NCI-H1092 treated with DMSO at 0.1 percent for 48 hours (cell line): ENCODE data around the gene LHX2.

Experiments
- DNase-seq: peaks from one replicate; lab custom pipeline; 2025; lab: John Stamatoyannopoulos, UW

Gene LHX2

DNA sequence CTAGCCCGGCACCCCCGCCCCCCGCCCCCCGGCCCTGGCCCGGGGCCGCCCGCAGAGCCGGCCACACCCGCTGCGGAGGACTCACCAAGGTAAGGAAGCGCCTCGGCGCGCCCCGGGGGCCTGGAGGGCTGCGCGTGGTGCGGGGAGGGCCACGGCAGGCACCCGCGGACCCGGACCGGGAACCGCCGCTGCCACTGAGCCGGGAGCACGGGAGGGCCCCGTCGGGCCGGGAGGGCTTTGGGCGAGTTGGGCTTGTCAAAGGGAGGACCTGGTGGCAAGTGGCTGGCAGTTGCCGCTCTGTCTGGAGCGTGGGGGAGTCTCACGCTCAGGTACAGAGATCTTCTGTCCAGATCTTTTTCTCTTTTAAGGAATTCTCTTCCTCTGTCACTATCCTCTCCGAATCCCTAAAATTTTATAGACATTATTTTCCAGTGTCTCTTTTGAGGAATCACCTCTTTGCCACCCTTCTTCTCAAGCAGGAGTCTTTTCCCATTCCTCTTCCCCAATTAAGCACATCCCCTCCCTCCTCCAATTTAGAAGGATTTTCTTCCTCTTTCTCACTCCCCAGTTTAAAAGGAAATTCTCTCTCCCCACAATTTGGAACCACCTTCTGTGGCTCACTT lies 11.3 kb upstream of the LHX2 start:
- DNase-seq, result peak; percentile 55

DNA sequence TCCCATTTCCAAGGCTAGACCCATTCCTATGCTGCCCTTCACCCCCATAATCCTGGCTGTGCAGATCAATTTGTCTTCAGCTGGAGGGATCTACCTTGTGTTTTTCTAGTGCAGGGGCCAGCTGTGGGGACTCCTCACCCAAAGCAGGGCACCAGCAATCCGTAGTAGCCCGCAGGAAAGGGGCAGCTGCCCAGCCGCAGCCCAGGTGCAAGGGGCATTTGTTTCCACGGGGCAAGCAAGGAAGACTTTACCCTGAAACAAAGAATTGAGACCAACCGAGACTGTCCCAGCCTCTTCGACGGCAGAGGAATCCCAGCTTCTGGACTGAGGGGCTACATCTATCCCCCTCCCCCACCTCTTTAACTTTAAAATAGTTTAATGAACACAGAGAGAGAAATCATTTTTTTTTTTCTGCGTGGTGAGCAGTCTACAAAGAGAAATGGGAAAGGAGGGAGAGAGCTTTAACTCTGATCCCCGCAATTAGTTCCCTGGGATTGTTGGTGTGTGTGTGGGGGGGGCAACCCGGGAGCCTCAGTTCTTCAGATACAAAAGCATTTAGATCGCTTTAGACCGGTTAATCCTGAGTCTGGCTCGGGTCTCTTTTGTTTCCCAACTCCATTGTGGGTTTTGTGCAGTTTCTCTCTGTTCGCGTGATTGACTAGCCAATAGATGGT lies 10.6 kb upstream of the LHX2 start:
- DNase-seq, result peak; percentile 14

DNA sequence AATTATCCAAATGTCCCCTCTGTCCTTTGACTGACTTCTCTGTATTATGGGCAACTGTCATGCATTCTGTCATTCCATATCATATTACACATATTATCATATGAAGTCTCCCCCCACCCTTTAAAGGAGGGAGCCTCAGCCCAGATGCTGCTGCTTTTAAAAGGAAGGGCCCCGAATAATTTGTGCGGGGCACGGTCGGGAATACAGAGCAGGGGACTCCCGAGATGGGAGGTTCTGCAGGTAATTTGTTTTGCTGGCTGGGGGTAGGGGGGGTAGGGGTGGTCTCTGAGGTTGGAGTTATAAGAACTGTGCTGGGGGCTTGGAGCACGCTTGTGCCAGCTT lies 10.1 kb upstream of the LHX2 start:
- DNase-seq, result no peak

DNA sequence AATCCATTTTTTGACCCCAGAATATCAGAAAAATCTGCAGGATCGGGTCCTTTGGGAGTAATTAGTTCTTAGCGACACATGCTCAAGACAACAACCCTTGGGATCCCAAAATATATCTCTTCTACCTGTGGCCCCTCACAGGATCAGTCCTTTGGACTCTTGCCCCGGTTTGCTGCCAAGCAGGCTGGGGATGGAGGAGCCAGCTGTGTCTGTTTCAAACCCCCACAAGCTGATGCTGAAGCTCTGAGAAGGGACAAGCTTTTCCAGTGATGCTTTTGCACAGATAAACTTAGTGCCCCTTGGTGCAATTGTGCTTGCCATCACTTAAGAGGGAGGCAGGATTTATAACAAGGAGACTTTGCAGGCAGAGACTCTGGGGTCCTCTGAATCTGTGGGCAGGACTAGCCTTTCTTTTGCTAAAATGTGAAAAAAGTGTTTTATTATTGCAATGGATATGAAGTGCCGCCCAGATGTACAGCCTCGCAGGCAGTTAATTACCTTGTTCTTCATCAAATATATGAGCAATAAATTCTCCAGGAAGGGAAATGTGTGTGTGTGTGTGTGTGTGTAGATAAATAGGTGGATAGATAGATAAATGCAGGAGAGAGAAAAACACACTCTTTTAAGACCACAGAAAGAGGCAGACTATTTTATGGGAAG lies 9.6 kb upstream of the LHX2 start:
- DNase-seq, result peak; percentile 28

DNA sequence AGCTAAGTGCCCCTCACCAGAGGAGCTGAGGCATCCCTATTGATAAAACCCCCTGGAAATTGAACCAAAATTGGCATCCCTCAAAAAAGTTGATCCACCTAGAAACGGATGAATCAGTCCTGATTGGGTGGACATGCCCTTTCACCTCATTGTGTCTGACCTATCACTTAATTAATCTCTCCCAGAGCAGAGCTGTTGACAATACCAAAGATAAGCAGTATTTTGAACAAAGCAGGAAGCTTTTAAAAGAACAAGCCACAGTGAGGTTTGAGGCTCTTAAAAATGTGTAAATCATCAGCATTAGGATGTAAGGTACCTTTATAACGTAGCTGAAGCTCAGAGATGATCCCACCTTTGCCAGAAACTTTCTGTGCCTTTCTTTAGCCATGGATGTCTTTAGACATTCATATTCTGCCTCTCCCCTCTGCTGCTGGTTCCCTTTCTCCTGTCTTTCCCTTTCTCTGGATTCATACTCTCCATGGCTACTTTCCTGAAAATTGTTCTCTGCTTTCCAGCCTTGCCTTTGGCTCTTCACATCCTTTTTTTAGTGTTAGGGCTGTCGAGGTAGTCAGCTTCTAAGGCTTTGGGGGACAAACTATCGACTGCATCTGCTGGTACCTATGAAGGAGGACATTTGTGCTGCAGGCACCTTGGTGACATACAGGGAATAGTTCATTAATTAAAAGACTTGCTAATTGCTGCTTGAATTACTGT lies 7.8 kb upstream of the LHX2 start:
- DNase-seq, result peak; percentile 57

DNA sequence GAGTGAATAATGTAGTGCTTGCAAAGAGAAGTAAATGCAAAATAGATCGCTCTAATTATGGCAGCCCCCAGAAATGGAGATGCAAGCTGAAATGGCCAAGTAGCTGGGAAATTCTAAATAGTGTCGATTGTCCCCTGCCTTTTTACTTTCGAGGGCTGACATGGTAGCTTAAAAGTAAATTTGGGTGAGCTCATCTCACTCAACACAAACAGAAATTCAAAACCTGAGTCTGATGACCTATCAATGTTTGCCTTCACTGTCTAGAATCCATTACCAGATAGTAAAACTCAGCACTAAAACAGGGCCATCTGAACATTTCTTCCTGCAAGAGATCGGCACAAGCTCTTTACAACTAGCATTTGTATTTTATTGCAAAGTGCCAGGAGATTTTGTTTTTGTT lies 7.0 kb upstream of the LHX2 start:
- DNase-seq, result peak; percentile 87

DNA sequence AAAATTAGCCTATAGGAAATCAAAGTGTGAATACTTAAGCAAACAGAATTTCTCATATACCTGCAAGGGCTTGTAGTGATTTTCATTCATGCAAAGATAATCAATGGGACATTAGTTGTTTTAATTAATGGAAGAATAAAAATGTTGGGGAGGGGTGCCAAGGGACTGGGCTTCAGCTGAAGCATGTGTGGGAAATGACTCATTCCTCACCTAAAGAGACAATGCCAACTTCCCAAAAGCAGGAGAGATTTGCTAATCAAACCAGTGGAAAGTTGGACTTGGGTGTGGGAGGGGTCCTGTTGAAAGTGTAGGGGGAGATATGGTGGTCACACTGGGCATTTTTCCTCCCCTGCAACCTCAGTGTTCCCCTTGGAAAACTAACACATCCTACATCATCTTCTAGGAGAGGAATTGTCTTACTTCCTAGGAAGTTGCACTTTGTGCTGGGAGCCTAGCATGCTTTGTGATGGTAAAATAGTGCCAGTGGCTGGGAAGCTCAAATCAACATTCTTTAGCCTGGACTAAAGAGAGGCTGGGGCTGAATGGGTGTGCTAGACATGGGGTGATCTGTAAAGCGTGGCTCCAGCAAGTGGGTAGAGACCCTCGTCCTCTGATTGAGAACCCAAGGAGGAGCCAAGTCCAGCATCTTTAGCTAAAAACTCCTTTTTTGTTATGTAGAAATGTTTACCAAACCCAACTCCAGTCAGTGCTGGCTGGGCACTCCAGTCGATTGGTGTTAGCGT lies 6.4 kb upstream of the LHX2 start:
- DNase-seq, result peak; percentile 21

DNA sequence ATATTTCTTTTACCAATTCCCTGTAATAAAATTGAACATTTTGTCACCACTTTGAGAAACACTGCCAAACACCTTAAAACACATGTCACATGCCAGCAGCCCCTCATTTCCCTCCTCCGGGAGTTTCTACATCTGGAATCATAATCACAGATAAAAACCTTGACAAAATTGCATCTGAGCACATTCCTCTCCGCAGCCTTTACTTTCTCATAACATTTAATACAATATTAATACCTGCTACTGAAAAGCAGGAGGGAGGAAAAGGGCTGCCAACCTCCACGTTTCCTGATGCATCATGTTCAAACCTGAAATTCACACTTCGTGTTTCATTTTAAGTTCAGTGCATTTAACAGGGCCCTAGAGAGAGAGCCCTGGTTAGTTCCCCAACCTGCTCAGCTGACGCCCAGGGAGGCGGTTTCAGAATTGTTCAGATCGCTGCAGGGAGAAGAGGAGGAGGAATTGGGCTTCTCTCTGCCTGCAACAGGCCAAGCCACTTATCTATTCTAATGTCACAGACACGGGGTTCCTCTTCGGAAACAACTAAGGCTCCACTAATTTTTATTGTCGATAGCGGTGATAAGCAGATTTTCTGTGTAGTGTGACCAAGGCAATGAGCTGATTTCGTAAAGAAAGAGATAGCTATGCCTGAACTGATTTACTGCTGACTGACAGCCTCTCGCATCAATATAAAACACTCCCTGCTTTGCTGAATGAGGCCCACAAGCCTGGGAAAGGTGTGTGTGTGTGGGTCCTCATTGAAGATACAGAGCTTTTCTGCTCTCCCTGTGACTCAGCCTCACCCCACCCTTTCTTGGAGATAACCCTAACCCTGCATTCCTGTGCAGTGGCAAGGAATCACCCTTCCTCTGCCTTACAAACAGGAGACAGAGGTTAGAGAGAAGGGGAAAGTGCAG lies 4.9 kb upstream of the LHX2 start:
- DNase-seq, result peak; percentile 34

DNA sequence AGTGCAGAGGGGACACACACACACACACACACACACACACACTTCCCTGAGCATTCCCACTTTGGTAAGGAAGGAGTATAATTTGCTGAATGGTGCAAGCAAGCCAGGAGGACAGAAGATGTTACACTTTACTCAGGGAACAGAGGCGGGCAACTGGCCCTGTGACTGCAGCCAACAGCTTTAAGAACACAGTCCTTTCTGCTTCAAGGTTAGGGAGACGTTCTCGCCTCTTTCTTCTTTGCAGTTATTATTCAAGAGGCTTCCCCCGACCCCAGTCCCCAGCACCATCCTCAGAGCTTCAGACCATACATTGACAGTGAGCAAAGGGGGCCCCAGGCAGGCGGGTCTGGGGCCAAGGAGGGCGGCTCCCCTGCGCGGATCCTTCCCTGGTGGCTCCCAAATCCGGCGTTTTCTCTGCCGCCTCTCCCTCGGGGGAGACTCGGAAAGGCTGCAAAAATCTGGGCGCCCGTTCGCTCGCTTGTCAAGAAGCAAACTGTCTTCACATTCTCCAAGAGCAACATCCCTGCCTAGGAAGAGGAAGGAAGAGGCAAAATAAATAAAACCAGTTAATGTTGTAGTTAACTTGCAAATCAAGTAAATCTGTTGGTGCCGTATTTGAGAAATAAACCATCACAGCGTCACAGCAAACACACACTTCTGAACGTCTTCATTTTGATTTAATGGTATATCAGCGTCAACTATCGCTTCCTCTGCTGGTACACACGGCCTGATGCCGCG lies 3.8 kb upstream of the LHX2 start:
- peak; percentile 64 for DNase-seq

DNA sequence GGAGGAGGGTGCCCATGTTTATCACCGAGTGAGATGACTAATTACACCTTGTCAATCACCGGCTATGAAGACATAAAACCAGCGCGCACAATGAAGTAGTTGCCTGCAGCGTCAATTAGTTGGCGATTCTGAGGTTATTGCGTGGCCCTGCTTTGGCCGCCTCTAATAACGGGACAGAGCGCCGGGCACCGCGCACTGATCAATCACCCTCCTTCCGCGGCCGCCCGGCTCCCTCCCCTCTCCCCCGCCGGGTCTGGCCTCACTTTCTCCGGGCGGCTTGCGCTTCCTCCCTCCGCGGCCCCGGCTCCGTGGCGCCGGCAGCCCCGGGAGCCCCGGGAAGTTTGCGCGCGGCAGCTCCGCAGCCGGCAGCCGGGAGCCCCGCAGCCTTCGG lies 3.3 kb upstream of the LHX2 start:
- peak; percentile 66 for DNase-seq

DNA sequence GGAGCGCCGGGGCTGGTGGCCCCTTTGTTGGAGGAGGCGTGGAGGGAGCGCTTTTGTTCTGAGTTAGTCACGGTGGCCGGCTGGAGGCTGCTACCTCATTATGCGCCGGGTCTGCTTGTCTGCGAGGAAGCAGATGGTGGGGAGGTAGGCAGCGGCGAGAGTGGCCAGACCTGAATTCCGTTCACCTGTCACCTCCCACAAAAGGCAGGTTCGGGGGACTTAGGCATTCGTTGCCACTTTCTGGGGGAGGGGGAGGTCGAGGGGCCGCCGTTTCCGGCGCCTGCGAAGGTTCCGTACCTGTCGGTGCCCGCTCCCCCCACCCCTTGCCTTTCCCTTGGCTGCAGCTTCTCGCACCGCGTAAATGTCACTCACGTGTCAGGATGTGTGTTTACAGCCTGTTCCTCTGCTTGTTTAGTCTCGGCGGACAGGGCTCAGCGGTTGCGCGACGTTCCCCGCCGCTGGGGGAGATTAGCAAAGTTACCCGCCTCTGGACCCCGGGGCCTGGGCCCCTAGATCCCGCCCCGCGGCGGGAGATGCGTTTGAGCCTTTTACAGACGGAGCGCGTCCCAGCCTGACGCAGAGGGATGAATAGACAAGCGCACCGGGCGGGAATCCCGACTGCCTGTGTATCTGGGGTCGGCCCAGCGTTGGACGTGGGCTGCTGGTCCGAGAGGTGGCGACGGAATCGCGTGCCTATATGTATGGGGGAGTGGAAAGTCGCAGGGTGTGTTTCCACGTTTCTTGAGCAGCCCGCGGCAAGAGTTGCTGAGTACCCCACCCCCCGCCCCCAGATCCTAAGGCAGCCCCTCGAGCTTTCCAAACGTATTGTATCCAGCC lies 2.7 kb upstream of the LHX2 start:
- peak; percentile 78 for DNase-seq

DNA sequence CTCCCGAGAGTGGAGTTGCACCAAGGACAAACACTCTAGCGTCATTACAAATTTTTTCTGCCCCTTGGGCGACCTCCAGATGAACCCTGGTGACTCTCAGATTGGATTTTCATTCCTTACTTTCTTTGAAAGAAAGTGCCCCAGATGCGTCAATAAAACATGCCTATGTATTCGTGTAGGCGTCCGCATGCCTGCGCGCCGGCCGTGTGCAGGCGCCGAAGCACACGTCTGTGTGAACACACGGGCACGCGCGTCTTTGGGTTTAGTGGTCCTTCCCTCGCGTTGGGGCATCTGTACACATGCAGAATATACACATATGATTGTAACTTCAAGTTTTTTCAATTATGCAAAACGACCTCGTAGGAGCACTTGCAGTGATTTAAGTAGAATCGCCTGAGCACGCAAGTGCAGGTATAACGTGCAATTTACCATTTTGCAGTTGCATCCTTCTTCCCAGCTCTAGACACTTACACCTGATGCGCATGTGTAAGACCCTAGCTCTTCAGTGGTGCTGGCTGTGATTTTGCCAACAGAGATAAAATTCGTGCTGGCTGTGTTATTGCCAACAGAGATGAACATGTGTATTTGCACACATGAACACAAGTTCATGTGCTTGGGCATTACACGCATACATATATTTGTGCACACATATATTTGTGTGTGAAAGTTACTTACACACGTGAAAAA lies 1.9 kb upstream of the LHX2 start:
- peak; percentile 67 for DNase-seq

DNA sequence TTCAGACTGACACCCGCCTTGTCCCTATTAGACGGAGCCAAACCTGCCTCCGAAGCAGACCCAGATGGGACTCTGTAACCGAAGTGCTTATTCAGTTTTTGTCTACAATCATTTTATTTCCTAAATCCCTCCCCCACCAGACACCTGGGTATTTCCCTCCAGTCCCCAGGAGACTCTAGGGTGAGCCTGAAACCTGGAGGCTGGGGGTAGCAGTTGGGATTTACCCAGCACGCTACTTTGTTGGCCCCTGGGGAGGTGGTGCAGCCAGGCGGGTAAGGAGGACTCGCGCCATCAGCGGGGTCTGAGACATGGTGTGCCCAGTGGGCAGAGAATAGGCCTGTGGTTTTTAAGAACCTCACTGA lies 1.3 kb upstream of the LHX2 start:
- DNase-seq, result peak; percentile 49

DNA sequence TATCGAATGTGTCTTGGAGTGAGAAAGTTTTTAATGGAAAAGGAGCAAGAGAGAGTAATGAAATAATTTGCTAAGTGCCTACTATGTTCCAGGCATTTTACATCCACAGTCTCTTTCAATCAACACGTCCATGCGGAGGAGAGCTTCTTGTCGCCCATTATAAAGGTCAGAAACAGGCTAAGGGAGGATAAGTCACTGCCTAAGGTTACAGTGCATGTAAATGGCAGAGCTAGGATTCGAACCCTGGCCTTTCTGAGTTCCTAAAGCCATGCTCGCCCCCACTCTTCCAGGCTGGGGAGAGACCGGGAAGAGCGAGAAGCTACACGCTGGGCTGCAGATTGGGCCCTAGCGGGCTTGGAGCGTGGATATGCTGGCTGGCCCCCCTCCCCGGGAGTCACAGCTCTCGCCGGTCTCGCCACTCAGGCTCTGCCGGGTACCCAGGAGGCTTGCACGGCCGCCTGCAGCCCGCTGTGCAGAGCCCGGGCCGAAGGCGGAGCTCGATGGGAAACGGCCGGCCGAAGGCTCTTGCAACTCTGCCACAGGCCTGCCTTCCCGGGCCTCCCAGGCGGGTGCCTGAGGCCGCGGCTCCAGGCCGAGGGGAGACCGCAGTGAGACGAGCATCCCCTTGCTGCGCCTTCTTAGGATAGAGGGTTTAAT lies 775 bp upstream of the LHX2 start:
- DNase-seq, result peak; percentile 82

DNA sequence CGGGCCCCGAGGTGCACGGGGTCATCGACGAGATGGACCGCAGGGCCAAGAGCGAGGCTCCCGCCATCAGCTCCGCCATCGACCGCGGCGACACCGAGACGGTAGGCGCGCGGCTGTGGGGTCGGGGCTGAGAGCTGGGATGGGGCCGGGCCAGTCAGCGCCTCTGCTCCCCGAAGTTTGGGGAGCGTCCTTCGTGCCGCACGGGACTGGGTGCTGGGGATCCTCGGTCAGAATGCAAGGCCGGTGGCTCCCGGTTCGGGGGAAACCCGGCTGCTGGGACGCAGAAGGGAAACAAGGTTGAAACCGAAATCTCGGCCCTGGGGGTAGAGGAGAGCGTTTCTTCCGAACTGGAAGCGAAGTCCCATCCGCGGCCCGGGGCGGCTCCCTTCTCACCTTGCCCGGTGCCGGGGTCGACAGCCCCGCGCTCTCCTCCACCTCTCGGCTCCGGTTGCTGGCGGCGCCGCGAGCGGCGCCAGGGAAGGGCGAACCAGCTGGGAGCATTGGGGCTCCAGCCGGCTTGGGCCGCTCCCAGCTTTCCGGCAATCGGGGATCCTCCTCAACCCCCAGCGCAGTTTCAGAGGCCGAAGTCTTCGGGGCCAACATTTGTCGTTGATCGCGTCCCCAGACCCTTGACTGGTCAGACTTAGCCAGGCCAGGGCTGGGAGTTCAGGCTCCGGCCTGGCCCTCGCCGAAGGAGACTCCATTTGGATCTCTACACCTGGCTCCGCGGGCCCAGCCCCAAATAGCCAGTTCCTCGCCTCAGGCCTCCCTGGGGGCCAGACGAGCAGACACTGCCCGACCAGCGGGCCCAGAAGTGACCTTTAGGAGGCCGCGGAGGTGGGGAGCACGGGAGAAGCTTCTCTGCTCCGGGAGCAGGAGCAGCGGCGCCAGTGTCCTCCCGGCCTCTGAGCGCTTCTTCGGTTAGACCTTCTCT lies 1.1 kb downstream of the LHX2 start:
- DNase-seq, result peak; percentile 31

DNA sequence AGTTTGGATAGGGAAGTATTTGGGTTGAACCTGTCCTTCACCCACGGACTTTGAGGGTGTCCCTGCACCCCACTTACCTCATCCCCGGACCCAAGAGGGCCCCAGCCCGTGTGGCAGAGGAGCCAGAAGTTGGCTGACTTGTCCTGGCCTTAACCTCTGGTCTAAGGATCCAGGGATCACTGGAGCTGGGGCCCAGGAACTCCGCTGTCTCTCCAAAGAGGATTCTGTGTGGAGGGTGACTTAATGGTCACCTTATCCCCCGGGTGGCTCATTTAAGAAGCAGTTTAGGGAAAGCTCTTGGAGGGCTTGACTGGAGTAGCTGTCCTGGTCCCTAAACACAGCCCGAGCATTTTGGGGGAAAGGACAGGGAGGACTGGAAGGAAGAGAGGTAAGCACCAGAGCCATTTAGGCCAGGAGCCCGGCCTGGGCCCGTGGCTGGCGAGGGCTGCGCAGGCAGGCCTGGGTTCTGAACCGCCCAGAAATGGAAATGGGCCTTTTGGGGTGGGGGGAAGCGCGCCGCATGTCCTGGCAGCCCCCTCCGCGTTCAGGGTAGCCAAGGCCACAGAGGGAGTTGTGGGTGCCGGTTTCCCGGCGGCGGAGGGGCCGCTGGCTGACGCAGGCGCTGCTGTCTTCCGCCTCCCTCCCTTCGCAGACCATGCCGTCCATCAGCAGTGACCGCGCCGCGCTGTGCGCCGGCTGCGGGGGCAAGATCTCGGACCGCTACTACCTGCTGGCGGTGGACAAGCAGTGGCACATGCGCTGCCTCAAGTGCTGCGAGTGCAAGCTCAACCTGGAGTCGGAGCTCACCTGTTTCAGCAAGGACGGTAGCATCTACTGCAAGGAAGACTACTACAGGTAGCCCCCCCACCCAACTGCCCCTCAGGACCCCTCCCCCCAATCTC lies 2.0 kb downstream of the LHX2 start:
- DNase-seq, result no peak
